KBM-7 (cell line): Measurements from ENCODE around the gene DNM2.

Source experiments
- DNase-seq: peaks from one replicate; pipeline ENCODE4 v3.0.0-alpha.2; 2015
- in situ Hi-C: fragments of 300-500 bp; cut with MboI; formaldehyde crosslinking; loops from 2 replicates; pipeline ENCODE4 v1.14.3; 2020; ENCODE audit warnings: low sequenced_read_pairs, low pct_unique_long_range_greater_than_20kb, mixed read lengths

DNM2 gene

DNA sequence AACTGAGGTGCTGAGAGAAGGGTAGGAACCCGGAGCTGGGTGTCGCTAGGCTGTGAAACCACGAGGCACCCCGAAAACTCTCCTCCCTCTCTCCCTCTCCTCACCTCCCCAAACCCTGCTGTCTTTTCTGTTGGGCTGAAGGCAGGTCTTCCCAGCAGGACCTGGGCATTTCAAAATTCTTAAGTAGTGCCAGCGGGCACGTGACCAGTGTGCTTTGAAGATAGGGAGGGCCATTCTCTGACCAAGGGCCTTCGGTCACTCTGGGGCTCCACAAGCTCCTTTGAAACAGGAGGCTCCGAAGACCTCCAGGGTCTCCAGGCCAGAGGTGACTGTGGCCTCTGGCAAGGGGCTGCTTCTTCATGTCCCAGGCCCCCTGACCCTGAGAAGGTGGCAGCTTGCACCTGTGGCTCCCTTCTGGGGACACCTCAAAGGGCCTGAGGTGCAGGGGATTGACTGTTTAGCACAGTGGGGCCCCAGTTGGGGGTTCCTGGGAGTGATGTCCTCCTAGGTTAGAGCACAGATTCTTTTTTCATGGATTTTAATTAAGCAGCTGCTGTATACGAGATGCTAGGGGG, 48.3 kb downstream of the DNM2 start:
- in situ Hi-C loops: no loop called here
- DNase-seq: no peak

- in situ Hi-C loops: no loop called here
- DNase-seq: no peak
These were observed 48.9 kb downstream of the DNM2 start for GRCh38 chr19:10766671-10767201.

DNA sequence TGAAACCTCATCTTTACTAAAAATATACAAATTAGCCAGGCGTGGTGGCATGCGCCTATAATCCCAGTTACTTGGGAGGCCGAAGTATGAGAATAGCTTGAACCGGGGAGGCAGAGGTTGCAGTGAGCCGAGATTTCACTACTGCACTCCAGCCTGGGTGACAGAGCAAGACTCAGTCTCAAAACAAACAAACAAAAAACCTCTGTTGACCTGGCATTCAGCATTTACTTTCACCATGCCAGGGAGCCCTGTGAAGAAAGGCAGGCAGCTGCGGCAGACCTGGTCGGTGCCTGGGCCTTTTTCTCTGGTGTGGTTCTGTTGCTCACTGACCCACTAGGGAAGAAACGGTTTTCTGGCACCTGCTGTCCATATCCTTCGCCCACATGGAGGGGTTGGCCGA, 49.8 kb downstream of the DNM2 start:
- in situ Hi-C loops: no loop called here
- no peak for DNase-seq

GRCh38 chr19:10768369-10768768, 50.5 kb downstream of the DNM2 start:
- in situ Hi-C loops: no loop called here
- DNase-seq: no peak

DNA sequence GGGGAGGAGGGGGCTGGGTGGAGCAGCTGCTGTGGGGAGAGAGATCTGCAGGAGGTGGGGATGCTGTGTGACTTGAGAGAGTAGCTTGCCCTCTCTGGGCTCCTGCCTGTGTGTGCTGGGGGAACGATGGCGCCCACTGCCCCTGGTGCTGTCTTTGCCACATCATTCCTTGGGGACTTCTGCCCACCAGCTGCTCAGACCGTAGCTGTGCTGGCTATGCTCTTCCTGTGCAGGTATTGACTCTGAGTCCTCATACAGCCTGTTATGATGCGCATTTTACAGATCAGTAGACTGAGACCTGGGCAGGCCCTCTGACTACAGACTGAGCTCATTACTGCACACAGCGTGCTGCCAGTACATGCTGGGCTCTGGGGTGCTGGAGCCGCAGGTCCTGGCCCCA, 51.1 kb downstream of the DNM2 start:
- DNase-seq: no peak
- in situ Hi-C loops: no loop called here

- in situ Hi-C loops: no loop called here
- peak; percentile 33 for DNase-seq
These were observed 51.9 kb downstream of the DNM2 start for GRCh38 chr19:10769533-10770491.

GRCh38 chr19:10773969-10774368, 56.1 kb downstream of the DNM2 start:
- in situ Hi-C loops: no loop called here
- DNase-seq: no peak

DNA sequence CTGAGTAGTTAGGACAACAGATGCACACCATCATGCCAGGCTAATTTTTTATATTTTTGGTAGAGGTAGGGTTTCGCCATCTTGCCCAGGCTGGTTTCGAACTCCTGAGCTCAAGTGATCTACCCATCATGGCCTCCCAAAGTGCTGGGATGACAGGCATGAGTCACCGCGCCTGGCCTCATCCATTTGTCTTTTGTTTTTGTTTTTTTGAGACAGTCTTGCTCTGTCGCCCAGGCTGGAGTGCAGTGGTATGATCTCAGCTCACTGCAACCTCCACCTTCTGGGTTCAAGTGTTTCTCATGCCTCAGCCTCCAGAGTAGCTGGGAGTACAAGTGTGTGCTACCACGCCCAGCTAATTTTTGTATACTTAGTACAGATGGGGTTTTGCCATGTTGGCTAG, 57.0 kb downstream of the DNM2 start:
- no peak for DNase-seq
- in situ Hi-C loops: no loop called here

- in situ Hi-C loops: no loop called here
These were observed 59.2 kb downstream of the DNM2 start for GRCh38 chr19:10776900-10777650.

DNA sequence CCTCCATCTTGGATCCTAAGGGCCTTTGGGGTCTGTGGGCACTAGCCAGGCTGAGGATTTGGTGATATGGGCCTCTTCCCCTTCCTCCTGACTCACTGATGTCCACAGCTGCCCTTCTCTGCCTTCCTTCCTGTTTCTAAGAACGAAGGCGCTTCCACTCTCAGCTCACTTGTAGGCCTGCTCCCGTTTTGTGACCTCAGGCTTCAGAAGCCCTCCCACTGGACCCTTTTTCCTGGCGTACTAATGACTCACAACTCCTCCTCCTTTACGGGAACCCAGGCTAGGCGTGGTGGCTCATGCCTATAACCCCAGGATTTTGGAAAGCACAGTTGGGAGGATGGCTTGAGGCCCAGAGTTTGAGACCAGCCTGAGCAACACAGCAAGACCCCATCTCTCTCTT, 62.5 kb downstream of the DNM2 start:
- DNase-seq: peak; percentile 78
- in situ Hi-C loops: no loop called here

More at GRCh38 chr19:10776900-10777650, 59.2 kb downstream of the DNM2 start:
- no peak for DNase-seq

- DNase-seq: no peak
- in situ Hi-C loops: no loop called here
These were observed 64.9 kb downstream of the DNM2 start for GRCh38 chr19:10782795-10783194.

DNA sequence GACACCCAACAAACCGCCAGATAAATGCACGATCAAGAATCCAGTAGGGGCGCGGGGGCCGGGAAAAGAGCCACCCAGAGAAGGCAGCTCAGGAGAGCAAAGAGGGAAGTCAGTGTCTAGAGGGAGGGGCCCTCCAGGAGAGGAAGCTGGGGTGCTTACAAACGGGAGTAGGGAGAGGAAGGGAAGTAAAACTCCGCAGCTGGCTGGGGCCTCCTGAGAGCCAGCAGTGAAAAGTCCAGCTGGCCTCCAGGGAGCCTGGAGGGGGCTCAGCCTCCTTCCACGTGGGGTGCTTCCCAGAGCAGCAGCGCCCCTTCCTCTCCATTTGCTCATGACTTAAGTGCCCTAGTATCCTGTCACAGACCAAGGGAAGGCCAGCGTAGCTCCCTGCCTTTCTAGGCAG, 66.4 kb downstream of the DNM2 start:
- in situ Hi-C loops: no loop called here
- DNase-seq: peak; percentile 77

- in situ Hi-C loops: no loop called here
- no peak for DNase-seq
These were observed 70.3 kb downstream of the DNM2 start for GRCh38 chr19:10788146-10788545.

DNA sequence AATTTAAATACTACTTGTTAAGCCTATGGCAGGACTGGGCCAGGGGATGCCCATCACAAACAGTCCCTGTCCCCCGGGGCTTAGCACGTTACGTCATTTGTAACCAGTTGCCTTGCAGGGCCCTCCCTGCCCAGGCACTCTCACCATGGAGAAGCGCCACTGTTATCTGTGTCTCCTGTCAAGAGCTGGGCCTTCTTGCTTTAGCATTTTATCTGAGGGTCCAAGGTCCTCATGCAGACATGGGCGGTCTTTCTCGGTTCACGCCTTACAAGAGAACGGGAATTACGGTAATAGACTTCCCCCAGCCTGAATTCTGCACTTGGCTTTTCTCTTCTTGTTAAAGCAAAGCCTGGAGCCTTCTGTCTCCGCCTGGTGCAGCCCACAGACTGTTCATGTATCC, 72.0 kb downstream of the DNM2 start:
- in situ Hi-C loops: no loop called here
- no peak for DNase-seq

DNA sequence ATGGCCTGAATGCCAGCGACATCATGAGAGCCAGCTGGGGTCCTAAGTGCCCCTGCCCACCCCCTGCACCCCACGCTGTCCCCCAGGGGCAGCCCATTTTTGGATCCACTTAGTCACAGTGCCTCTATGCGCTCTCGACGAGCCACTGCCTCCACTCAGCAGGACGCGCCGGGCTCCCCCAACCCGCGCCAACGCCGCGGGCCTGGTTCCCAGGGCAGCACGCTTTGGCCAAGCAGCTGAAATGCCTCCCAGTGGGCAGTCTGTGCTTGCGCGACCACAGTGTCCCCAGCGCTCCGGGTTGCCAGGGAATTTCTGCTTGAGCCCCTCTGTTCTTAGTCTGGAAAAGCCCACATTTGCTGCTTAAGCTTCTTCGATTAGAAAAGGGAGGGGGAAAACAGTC, 78.8 kb downstream of the DNM2 start:
- in situ Hi-C loops: no loop called here
- no peak for DNase-seq

- in situ Hi-C loops: no loop called here
- no peak for DNase-seq
These were observed 79.2 kb downstream of the DNM2 start for GRCh38 chr19:10797078-10797477.

GRCh38 chr19:10797541-10798256, 79.8 kb downstream of the DNM2 start:
- no peak for DNase-seq
- in situ Hi-C loops: no loop called here

DNA sequence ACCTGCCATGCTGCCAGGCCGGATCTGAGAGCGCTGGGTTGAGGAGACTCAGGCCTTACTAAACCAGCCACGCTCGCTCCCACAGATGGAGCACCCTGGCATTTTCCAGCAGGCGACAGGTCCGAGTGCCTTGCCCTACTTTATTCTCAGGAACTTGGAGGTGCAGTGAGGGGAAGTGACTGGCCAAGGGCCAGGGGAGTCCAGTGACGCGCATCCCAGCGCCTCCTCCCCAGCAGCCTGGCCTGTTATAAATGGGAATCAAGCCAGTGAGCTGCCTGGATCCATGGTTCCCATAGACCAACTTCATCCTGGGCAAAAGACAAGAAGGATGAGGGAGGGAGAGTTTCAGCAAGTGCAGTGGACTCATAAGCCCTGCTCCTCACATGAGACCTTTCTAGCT, 82.6 kb downstream of the DNM2 start:
- in situ Hi-C loops: no loop called here
- no peak for DNase-seq

DNA sequence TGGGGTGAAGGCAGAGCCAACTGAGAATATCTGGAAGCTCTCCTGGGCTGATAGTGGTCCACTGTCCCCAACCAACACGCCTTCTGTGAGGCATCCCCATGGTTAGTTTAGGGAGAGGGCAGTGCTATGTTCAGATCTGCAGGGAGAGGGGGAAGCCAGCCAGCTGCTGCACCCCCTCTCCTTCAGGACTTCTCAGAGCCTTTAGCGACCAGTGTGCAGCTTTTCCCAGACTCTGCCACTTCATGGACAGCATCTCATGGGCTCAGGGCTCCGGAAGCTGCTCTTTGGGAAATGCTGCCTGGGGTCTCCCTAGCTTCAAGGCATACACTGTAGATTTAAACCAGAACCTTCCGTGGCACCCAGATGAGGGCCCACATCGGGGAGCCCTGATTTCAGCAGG, 84.6 kb downstream of the DNM2 start:
- DNase-seq: no peak
- in situ Hi-C loops: no loop called here
